Activated CD4-positive, alpha-beta memory T cell treated with anti-CD3 and anti-CD28 coated beads for 36 hours (primary cell): ENCODE data around the gene LBX2. TPM values are rescaled to one million over a fixed set of nuclear protein-coding genes. Genes with fewer than 3 reads are reported as not detected.

ENCODE experiments used
- total RNA-seq, 2 experiments: library from RNA; stranded (reverse); gene quantifications; one replicate each; pipeline ENCODE4 v1.2.3, GENCODE V29; 2021

The LBX2 gene
- total RNA-seq, 2 experiments from 2014 or later: 0.52 to 0.63 TPM

Other genes with a start within 250 kb of the LBX2 start
- 1 to 10 TPM; 2.9 to 3.1 TPM for gene SLC4A5, start 156.2 kb downstream of the LBX2 start, total RNA-seq
- gene DCTN1, start 119.3 kb downstream of the LBX2 start, total RNA-seq: 10 to 100 TPM; 75.6 to 79.5 TPM
- gene C2orf81, start 78.0 kb downstream of the LBX2 start, total RNA-seq: 1 to 10 TPM; 2.4 to 2.8 TPM
- 100 to 1,000 TPM; 101 TPM for gene WDR54, start 77.9 kb downstream of the LBX2 start, total RNA-seq
- gene RTKN, start 57.7 kb downstream of the LBX2 start, total RNA-seq: 1 to 10 TPM; 1.4 to 1.6 TPM
- 10 to 100 TPM; 32.8 to 35.0 TPM for gene INO80B, start 44.5 kb downstream of the LBX2 start, total RNA-seq
- gene WBP1, start 41.2 kb downstream of the LBX2 start, total RNA-seq: 10 to 100 TPM; 32.9 to 35.9 TPM
- 10 to 100 TPM; 56.5 to 58.2 TPM for gene MOGS, start 34.2 kb downstream of the LBX2 start, total RNA-seq
- 100 to 1,000 TPM; 117 to 121 TPM for gene MRPL53, start 26.9 kb downstream of the LBX2 start, total RNA-seq
- 10 to 100 TPM; 10.1 to 10.8 TPM for gene CCDC142, start 16.6 kb downstream of the LBX2 start, total RNA-seq
- 10 to 100 TPM; 27.3 to 29.1 TPM for gene TTC31, start 16.5 kb downstream of the LBX2 start, total RNA-seq
- 10 to 100 TPM; 22.6 to 26.0 TPM for gene PCGF1, start 8.1 kb upstream of the LBX2 start, total RNA-seq
- gene TLX2, start 14.8 kb upstream of the LBX2 start, total RNA-seq: under 1 TPM; 0.52 to 0.94 TPM
- gene DQX1, start 26.6 kb upstream of the LBX2 start, total RNA-seq: under 1 TPM; 0.33 to 0.56 TPM
- gene AUP1, start 30.1 kb upstream of the LBX2 start, total RNA-seq: 10 to 100 TPM; 92.1 to 98.0 TPM
- gene HTRA2, start 30.3 kb upstream of the LBX2 start, total RNA-seq: 10 to 100 TPM; 70.6 to 72.3 TPM
- gene LOXL3, start 54.3 kb upstream of the LBX2 start, total RNA-seq: 1 to 10 TPM in 1 of 2 experiments, under 1 TPM in 1; 0.90 to 1.1 TPM
- 10 to 100 TPM; 23.1 to 24.5 TPM for gene DOK1, start 55.1 kb upstream of the LBX2 start, total RNA-seq
- gene M1AP, start 148.7 kb upstream of the LBX2 start, total RNA-seq: not detected
- gene SEMA4F, start 154.6 kb upstream of the LBX2 start, total RNA-seq: 1 to 10 TPM; 7.7 to 7.9 TPM